Ovary (tissue), 10 donors: ENCODE data around the gene KRTAP10-9. TPM values are rescaled to one million over a fixed set of nuclear protein-coding genes. Genes with fewer than 3 reads are reported as not detected.
A peak's percentile ranks its signal among the peaks of the same experiment; 100 is the strongest.
"Not testable (repeated sequence)": the region's sequence is repeated elsewhere in the genome, so short reads cannot be mapped to it uniquely, and the experiment has no call there.

Experiments
- DNase-seq, 5 donors: peaks; one replicate each; pipeline ENCODE4 v3.0.0-alpha.2; 2019 to 2020
- H3K27ac ChIP-seq, 2 donors: fragments of 200-600 bp; one replicate each; pipeline versions ENCODE4 v1.5.1 to v1.8.0; 2019 to 2022
- H3K27me3 ChIP-seq: fragments of 200-600 bp; one replicate; pipeline ENCODE4 v1.8.0; 2022
- H3K36me3 ChIP-seq: fragments of 200-600 bp; sonication (generic); one replicate; pipeline ENCODE4 v1.5.1; 2019
- H3K4me1 ChIP-seq: one replicate; pipeline ENCODE4 v1.8.1; 2013; ENCODE audit warnings: mild to moderate bottlenecking, moderate library complexity; ENCODE audit not compliant: insufficient read depth
- H3K4me3 ChIP-seq: fragments of 200-600 bp; sonication (generic); one replicate; pipeline ENCODE4 v1.5.1; 2017
- H3K9me3 ChIP-seq, 2 donors: fragments of 200-600 bp in 1 of 2; sonication (generic) in 1 of 2; one replicate each; pipeline versions ENCODE4 v1.5.1 to v1.8.1; 2013 to 2019; ENCODE audit warnings: mild to moderate bottlenecking in 1 of 2, moderate library complexity in 1 of 2
- CTCF ChIP-seq, 3 donors: fragments of 450-650 bp in 2 of 3; fragments of 200-600 bp in 1 of 3; IDR thresholded peaks; one replicate each; pipeline versions ENCODE4 v1.5.1 to v1.8.0; 2016 to 2022; ENCODE audit warnings: antibody characterized with exemption in 3 of 3, mild to moderate bottlenecking in 1 of 3
- EP300 ChIP-seq: sonication (generic); formaldehyde crosslinking; IDR thresholded peaks from one replicate; pipeline ENCODE4 v1.6.1; 2017; ENCODE audit warnings: antibody characterized with exemption
- POLR2A ChIP-seq: fragments of 450-650 bp; IDR thresholded peaks from one replicate; pipeline ENCODE4 v1.6.1; 2017; ENCODE audit warnings: antibody characterized with exemption, mild to moderate bottlenecking, moderate library complexity
- WGBS, 3 donors: extraction: QIAGEN DNeasy Blood & Tissue Kit in 1 of 3; methylation state at CpG; one replicate each; pipeline versions ENCODE4 v1.1.5 to v1.1.7; 2013 to 2017; 5-methylcytosine and 5-hydroxymethylcytosine counted together
- intact Hi-C, 4 donors: fragments of 100-400 bp; cut with DNase I; formaldehyde crosslinking; loops; one replicate each; pipeline versions ENCODE4 v1.11.0 to v1.15.1; 2022 to 2023
- long read RNA-seq, 3 donors: library from polyadenylated mRNA in 2 of 3; unstranded in 2 of 3; transcript quantifications; one replicate each; pipeline ENCODE4 v2.0.0 and lab custom pipeline, GENCODE V29; 2021 to 2026
- polyA plus RNA-seq, 2 donors: library from polyadenylated mRNA; stranded (reverse); fragments of 200-250 nt in 1 of 2; fragments of 350-450 nt in 1 of 2; fragmentation: Illumina TruSeq in 1 of 2; extraction: RNeasy Lipid Tissue Mini Kit (QIAGEN cat#74804) in 1 of 2; gene quantifications; one replicate each; pipeline ENCODE4 v1.2.3, GENCODE V29; 2013 to 2014
- total RNA-seq, 7 donors: library from RNA; depleted of rRNA in 2 of 7; stranded (reverse); fragments of >200 nt in 2 of 7; fragmentation: NEBNext Ultra II Directional in 3 of 7; extraction: Animal tissue kit (Norgen Biotek cat#: 25700) in 3 of 7; gene quantifications; one replicate each; pipeline versions ENCODE4 v1.1.0 to v1.2.4, GENCODE V29; 2016 to 2023
- donor health status: DM: no; HTN: no; CAD: no; lungs with moderate emphysema.
- donor health status: DM: no; HTN: no; CAD: no.
- donor health status: Bipolar disorder and iron deficiency.
- donor health status: DM: yes; HTN: yes; CAD: no.
- donor health status: DM: no; HTN: no; CAD: no.
- donor health status: DM: yes; HTN: yes; CAD: no.

The KRTAP10-9 gene
- not detected for total RNA-seq
- not detected for polyA plus RNA-seq
- long read RNA-seq, donor 1: 0 reads
- long read RNA-seq, donor 2: 0 reads
- long read RNA-seq, donor 3: 0 reads

GRCh38 chr21:44626673-44627143 lies at the start of gene KRTAP10-9:
TSS of gene KRTAP10-9 (plus strand) at chr21:44627093. CDS start at chr21:44627172, 79 bp downstream.
- Histone ChIP-seq H3K27me3 (no peaks in the 10 kb centered on the region), H3K4me3 (no peak within 1 kb of the TSS), H3K4me1 (no peaks in the 10 kb centered on the region), H3K27ac (no peak within 1 kb of the TSS), H3K36me3 (no peaks in the 10 kb centered on the region), H3K9me3 (peaks cover 0 to 5% of the 10 kb centered on the region in 2 donors)
- intact Hi-C loops: no loop called here
- TF ChIP-seq POLR2A: no peak
- no peak for TF ChIP-seq CTCF (IDR thresholded peaks at IDR 0.05)
- TF ChIP-seq EP300: no peak
- 47 to 59% (median 55%) methylated on average over 7 of the region's 7 CpGs for WGBS, 3 donors
- DNase-seq: no peak

- 91 to 96% (median 92%) methylated on average over 17 of the region's 17 CpGs for WGBS, 3 donors
- no peaks in the 10 kb centered on the region for H3K9me3 ChIP-seq
- no peak overlapping the region for H3K4me3 ChIP-seq
- TF ChIP-seq POLR2A: no peak
- TF ChIP-seq CTCF (IDR thresholded peaks at IDR 0.05): no peak
- TF ChIP-seq EP300: no peak
- peak in 1 of 5 donors; percentile 7 for DNase-seq
- no peaks in the 10 kb centered on the region for H3K27me3 ChIP-seq
- intact Hi-C loops: no loop called here
- no peaks in the 10 kb centered on the region for H3K36me3 ChIP-seq
- H3K4me1 ChIP-seq: no peaks in the 10 kb centered on the region
- H3K27ac ChIP-seq: no peak overlapping the region
Measured at GRCh38 chr21:44578371-44579055, 48.4 kb upstream of the KRTAP10-9 start.

GRCh38 chr21:44579056-44579832 lies 47.6 kb upstream of the KRTAP10-9 start:
- 68 to 74% (median 71%) methylated on average over 19 to 22 of the region's 22 CpGs for WGBS, 3 donors
- intact Hi-C loops: no loop called here
- no peak overlapping the region for H3K27ac ChIP-seq
- TF ChIP-seq CTCF (IDR thresholded peaks at IDR 0.05) (no peak), EP300 (no peak), POLR2A (no peak)
- H3K27me3 ChIP-seq: no peaks in the 10 kb centered on the region
- no peak for DNase-seq
- no peak overlapping the region for H3K4me3 ChIP-seq
- H3K9me3 ChIP-seq: no peaks in the 10 kb centered on the region
- H3K36me3 ChIP-seq: no peaks in the 10 kb centered on the region
- H3K4me1 ChIP-seq: no peaks in the 10 kb centered on the region

- Histone ChIP-seq H3K36me3 (no peaks in the 10 kb centered on the region), H3K27me3 (no peaks in the 10 kb centered on the region), H3K4me1 (no peaks in the 10 kb centered on the region), H3K4me3 (no peak overlapping the region), H3K9me3 (no peaks in the 10 kb centered on the region), H3K27ac (no peak overlapping the region)
- WGBS, 3 donors: 64 to 72% (median 69%) methylated on average over 7 of the region's 7 CpGs
- DNase-seq: no peak
- intact Hi-C loops: no loop called here
- TF ChIP-seq POLR2A: no peak
Measured at GRCh38 chr21:44579833-44580144, 47.1 kb upstream of the KRTAP10-9 start.

GRCh38 chr21:44580231-44580821 lies 46.6 kb upstream of the KRTAP10-9 start, which contains the start of gene KRTAP10-5:
TSS of gene KRTAP10-5 (minus strand) at chr21:44580604. CDS start at chr21:44580578, 26 bp downstream.
- peak in 1 of 5 donors; percentile 3 for DNase-seq
- 34 to 44% (median 34%) methylated on average over 19 of the region's 19 CpGs for WGBS, 3 donors
- H3K9me3 ChIP-seq: not testable (repeated sequence)

More at GRCh38 chr21:44580231-44580821, 46.6 kb upstream of the KRTAP10-9 start, which contains the start of gene KRTAP10-5:
- H3K4me3 ChIP-seq, H3K4me1 ChIP-seq, H3K27ac ChIP-seq, intact Hi-C loops, H3K27me3 ChIP-seq, H3K36me3 ChIP-seq: not testable (repeated sequence)
